Measurements from ENCODE around the gene GKN1.

GKN1 gene

DNA sequence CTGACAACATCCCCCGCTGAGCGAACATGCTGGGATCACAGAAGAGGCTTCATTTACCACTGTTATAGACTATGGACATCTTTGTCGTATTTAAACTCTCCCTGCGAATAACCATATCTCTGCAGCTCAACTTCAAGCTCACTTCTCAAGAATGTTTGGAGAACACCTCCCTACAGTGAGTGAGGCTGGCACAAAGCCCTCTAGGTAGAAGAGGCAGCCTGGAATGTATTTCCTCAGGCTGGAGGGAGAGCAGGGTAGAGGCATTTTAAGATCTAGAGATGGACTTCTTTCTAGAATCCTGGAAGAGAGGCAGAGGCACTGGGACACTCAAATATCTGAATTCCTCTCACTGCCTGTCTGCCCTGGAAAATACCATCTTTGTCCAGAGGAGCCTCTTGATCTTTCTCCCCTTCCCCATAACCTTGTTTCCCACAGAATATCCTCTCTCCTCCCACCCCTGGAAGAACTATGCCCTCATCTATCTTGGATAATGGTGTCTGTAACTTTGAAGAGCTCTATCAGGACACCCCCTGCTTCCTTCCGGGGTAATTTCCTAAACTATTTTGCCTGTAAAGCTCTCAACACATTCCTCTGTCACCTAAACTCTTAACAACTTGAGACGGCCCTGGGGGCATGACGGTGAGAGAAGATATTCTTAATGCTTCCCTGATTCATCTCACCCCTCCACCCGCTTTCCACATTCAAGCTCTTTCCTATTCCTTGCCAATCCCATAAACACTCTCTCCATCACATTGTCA, 36.2 kb downstream of the GKN1 start:
- DNase-seq, result no peak

DNA sequence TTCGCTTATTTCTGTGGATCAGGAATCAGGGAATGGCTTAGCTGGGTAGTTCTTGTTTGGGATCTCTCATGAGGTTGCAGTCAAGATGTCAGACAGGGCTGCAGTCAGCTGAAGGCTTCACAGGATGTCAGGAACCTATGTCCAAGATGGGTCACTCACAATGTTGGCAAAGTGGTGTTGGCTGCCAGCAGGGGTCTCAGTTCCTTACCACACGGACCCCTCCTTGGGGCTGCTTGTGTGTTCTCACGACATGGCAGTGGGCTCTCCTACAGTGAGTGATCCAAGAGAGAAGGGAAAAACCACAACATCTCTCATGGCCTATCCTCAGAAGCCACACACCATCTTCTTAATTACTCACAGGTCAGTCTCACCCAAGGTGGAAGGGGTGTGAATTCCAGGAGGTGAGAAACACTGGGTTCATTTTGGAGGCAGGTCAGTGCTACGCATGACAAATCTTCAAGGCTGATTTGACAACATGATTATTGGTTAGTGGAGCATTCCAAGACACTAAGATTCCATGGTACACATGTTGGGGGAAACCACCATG, 37.2 kb downstream of the GKN1 start:
- DNase-seq, result no peak

DNA sequence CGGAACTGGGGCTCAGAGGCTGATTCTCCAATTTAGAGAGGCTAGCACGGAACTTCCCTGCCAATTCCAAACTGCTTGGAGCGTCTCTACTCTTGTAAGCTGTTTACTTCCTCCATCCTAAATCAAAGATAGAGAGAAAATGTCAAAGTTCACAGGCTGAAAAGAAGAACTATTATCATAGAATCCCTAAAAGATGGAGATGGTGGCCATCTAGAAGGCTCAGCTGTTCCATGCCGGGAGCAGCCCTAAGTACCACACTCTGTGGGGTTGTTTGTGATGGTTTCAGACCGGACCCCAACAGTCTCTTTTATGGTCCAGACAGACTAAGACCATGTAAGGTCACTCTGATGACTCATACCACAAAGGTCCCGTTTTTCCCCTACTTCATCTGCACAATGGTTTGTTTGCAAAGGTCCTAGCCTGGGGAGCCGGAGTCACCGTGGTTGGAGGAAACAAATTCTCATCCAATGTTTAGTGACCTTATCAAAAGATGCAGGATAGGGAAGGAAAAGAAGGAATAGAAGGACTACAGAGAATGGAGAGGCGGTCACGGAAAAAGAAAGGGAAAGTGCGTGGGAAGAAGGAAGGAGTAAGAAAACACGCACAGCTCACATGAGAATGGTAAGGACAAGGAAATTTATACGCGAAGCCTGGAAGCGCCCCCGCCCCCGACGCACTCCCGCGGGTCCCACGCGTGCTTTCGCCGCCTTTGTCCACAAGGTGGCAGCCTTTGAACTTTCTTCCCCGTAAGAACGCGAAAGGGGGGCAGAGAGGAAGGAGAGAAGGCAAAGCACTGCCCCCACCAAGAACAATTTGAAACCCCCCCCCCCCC, 38.1 kb downstream of the GKN1 start:
- peak; percentile 16 for DNase-seq

DNA sequence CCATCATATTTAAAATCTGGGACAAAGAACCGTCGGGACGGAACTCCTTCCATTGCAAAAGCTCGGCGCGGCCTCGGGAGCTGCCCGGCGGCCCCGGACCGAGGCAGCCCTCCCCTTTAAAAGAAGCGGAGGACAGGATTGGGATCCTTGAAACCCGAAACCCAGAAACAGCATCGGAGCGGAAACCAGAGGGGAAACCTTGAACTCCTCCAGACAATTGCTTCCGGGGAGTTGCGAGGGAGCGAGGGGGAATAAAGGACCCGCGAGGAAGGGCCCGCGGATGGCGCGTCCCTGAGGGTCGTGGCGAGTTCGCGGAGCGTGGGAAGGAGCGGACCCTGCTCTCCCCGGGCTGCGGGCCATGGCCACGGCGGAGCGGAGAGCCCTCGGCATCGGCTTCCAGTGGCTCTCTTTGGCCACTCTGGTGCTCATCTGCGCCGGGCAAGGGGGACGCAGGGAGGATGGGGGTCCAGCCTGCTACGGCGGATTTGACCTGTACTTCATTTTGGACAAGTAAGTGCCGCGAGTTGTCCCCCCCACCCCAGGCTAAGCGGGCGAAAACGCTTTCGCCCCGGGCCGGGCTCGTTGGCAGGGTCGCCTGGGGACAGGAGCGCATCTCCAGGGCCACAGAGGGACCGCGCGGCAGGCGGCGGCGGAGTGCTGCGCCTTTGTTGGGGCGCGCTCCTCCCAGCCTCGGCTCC, 38.9 kb downstream of the GKN1 start, which contains the start of gene ANTXR1:
Gene ANTXR1, plus strand, starts transcription at position 38 of the 698 bp plus-strand sequence. Its CDS starts 321 bp downstream, at position 359.
- no peak for DNase-seq

- DNase-seq, result no peak
These were observed 39.7 kb downstream of the GKN1 start for GRCh38 chr2:69013840-69014821.

GRCh38 chr2:69017080-69017479, 42.6 kb downstream of the GKN1 start:
- DNase-seq, result no peak

DNA sequence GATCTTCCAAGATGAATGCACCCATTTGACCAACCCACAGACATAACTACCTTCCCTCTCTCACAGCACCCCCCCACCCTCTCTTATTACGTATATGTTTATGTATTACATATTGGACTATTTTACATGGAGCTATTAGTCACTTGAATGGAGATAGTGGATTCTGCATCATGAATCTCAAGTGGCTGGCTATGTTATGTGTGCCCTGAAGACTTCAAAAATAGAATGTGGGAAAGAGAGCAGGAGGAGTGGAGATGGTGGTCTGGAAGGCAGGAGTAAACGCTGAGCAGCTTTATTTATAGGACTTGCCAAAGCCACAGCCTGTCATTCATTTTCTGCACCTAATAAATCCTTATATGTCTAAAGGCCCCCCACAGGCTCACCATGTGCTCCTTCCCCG, 43.4 kb downstream of the GKN1 start:
- no peak for DNase-seq

DNA sequence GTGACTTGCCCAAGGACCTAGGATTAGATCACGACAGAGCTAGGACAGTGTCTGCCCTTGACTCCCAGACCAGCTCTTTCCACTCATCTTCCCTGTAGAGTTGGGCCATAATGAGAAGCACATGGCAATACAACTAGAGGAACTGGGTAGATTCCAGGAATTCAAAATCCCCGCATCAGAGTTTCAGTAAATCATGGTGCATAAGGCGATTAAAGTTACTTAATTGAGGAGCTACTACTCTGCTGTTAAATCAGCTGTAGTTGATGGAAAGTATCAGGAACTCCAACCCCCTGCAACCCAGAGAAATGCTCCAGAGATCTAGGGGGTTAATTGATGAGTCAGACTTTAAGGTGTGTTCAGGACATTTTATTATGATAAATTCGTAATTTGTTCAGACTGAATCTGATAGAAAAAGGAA, 44.3 kb downstream of the GKN1 start:
- no peak for DNase-seq

DNA sequence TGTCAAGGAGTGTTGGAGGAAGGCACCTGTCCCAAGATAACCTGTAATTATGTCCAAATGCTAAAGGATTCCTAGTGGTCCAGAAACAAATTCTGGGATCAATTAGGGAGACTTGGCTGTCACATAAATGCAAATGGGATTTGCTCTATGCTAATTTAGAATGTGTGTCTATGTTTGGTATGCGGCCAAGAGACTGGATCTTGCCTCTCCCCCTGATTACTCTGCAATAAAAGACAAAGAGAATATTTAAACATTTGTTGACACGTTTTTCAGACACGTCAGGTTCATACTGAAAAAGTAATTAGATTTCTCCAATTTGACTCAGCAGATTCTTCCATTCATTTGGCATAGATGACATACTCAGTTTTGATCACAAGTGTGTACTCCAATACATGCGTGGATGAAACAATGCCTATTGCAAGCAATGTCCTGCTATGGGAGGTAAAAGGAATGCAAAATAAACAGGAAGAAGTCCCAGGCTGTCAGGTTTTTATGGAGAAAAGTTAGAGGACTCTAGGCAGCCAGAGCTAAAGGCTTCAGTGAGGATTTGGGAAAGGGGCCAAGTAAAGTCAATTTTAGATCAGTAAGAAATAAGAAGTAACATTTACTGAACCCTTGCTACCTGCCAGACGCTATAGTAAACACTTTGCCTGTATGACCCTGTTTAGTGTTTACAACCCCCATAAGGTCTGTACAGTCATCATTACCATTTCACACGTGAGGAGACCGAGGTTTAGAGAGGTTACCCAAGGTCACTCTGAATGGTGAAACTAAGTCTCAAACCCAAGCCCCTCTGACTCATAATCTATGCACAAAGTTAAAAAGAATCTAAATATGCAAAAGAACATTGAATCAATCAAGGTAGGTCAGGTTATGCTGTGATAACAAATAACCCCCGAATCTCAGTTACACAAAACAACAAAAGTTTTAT, 46.3 kb downstream of the GKN1 start:
- DNase-seq, result no peak

DNA sequence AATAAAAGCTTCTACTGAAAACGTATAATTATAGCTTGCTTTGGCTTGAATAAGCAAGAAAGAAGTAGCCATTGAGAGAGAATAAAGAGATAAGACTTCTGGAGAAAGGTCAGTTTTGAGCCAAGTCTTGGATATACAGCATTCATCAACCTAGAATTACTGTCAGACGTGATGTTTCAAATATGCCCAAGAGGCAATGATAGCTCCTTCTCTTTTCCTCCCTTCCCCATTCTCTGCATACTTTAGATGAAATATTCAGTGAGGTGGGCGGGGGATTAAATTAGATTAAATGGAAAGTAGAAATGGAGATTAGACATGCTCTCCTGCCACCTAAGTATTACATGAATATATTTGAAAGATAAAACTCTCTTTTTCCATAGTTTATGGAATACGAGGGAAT, 47.3 kb downstream of the GKN1 start:
- no peak for DNase-seq

DNA sequence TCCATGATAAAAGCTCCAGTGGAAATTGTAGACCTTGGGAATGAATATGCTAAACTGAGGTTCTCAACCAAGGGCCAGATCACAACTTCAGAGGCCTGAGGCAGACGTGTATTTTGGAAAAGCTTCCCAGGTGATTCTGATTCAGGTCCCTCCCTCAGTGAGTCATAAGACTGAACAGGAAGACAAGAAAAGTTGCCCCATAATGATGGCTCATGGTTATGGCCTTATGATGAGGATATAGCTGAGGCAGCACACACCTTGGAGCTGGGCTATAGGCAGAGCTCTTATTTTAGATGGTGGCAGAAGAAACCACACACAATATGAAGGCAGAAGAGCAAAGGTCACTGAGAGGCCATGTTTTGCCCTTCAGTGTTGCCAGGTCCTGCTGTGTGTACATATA, 48.1 kb downstream of the GKN1 start:
- DNase-seq, result no peak

GRCh38 chr2:69023236-69023635, 48.8 kb downstream of the GKN1 start:
- no peak for DNase-seq

- no peak for DNase-seq
These were observed 51.6 kb downstream of the GKN1 start for GRCh38 chr2:69026026-69026425.

DNA sequence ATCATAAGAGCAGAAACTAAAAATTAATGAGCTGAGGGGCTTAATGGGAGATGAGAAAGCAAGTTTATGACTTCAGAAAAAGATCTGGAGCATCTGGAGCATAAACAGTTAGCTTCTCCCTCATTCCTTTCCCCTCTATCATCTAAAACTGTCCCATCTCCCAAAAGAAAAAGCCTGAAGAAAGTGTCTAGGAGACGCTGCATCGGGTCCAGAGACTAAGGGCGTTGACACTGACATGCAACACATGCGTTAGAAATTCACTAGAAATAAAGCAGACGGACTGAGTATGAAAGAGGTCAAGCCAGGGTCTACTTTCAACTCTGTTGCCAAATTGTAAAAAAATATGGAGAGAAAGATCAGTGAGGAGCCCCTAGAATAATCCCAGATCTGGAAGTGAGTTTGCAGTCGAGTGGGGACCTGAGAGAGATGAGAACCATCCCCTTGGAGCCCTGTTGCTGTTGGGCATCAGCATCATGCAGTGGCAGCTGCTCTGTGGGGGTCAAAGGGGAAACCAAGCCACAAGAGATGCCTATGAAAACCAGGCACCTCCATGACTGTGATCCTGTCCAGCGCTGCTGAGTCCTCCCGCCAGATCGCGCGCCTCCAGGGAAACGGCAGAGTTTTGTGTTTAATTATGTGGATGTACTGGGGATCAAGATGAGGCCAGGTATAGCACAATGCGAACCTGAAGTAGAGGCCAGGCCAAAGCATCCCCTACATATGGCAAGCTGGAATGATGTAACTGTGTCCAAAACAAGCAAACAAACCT, 52.4 kb downstream of the GKN1 start:
- no peak for DNase-seq
